ENCODE data around the gene CDH4.

- no peak for TF ChIP-seq CTCF (IDR thresholded peaks at IDR 0.05)
- no peak for TF ChIP-seq EZH2 (IDR thresholded peaks at IDR 0.05)
These were observed 47.9 kb upstream of the CDH4 start for GRCh38 chr20:61204206-61204605.

Measured in neural progenitor cell (in vitro differentiated cells).